ENCODE results near the gene SNRPE. TPM values are rescaled to one million over a fixed set of nuclear protein-coding genes. Genes with fewer than 3 reads are reported as not detected.

SNRPE gene
- total RNA-seq, 1 experiment from 2014 or later, result 326 TPM

DNA sequence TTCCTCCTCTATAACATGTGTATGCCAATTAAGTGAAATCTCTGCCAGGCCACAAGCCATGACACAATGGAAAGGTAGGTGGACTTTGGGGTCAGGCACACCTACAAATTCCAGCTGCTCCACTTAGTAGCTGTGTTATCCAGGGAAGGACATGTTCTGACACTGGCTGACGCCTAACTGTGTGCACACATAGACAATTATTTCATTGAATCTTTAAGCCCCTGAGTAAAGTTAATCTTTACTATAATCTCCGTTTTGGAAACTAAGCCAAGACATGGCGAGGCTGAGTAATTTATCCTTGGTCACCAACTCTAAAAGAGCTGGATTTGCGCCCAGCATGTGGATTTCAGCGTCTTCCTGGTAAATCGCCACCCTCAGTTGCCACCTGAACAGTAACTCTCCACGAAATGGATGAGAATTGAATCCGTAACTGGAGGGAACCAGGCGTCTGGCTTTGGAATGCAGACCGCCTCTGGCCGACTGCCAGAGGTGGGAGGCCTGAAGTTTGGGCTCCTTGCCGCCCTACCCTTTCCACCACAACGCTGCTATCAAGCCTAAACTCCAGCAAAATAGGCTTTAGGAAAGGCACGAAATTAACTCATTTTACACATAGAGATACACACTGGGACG is 888 bp upstream of the SNRPE start:
- Histone ChIP-seq H2BK12ac (ENCODE audit: insufficient read length, low read depth, low read length) (no peak overlapping the region), H3K27ac (ENCODE audit: insufficient read length, low read depth, low read length) (no peak overlapping the region), H3K14ac (ENCODE audit: insufficient read depth, low read length) (no peak overlapping the region), H3K4me2 (ENCODE audit: insufficient read depth, insufficient read length, low read length) (no peak overlapping the region), H3K23me2 (ENCODE audit: insufficient read length, low read depth, low read length, poor library complexity, severe bottlenecking) (peaks cover 3% of the 10 kb centered on the region), H3K9me3 (ENCODE audit: control insufficient read depth, low read depth, low read length) (no peaks in the 10 kb centered on the region), H3K27me3 (ENCODE audit: insufficient read depth, low read length) (no peaks in the 10 kb centered on the region), H3K18ac (ENCODE audit: insufficient read length, low read depth, low read length) (no peak overlapping the region), H4K8ac (replicated peaks; ENCODE audit: insufficient read length, low read depth, low read length) (no peak overlapping the region), H4K91ac (ENCODE audit: insufficient read length, low read depth, low read length) (no peak overlapping the region), H3K79me2 (ENCODE audit: insufficient read depth, low read length) (peaks cover 10% of the 10 kb centered on the region; the same call in 1 of the 2 replicates), H3K9ac (ENCODE audit: extremely low read depth, insufficient read length, low read length) (no peak overlapping the region), H2BK15ac (ENCODE audit: low read depth, low read length) (no peak overlapping the region), H2AK5ac (ENCODE audit: insufficient read length, low read length) (no peak overlapping the region), H2AFZ (ENCODE audit: low read length) (no peak overlapping the region), H3K4ac (ENCODE audit: low read depth, low read length) (no peak overlapping the region), H2BK120ac (ENCODE audit: low read depth, low read length, poor library complexity, severe bottlenecking) (no peak overlapping the region), H4K5ac (ENCODE audit: insufficient read length, low read depth, low read length) (no peak overlapping the region), H3K4me1 (ENCODE audit: insufficient read depth, low read length) (peaks cover 2% of the 10 kb centered on the region; the same call in 1 of the 2 replicates), H3K56ac (ENCODE audit: insufficient read length, low read depth, low read length) (no peak overlapping the region), H2BK20ac (ENCODE audit: low read depth, low read length, poor library complexity, severe bottlenecking) (no peak overlapping the region), H3K23ac (ENCODE audit: insufficient read length, low read depth, low read length) (no peak overlapping the region), H2BK5ac (ENCODE audit: insufficient read length, low read length) (no peak overlapping the region), H4K20me1 (ENCODE audit: control insufficient read depth, insufficient read depth, insufficient read length) (no peaks in the 10 kb centered on the region), H3T11ph (ENCODE audit: low read length) (no peak overlapping the region), H3K79me1 (ENCODE audit: insufficient read depth, low read depth, low read length, poor library complexity, severe bottlenecking) (peaks cover 3% of the 10 kb centered on the region)
- TF ChIP-seq, protein P1, sequence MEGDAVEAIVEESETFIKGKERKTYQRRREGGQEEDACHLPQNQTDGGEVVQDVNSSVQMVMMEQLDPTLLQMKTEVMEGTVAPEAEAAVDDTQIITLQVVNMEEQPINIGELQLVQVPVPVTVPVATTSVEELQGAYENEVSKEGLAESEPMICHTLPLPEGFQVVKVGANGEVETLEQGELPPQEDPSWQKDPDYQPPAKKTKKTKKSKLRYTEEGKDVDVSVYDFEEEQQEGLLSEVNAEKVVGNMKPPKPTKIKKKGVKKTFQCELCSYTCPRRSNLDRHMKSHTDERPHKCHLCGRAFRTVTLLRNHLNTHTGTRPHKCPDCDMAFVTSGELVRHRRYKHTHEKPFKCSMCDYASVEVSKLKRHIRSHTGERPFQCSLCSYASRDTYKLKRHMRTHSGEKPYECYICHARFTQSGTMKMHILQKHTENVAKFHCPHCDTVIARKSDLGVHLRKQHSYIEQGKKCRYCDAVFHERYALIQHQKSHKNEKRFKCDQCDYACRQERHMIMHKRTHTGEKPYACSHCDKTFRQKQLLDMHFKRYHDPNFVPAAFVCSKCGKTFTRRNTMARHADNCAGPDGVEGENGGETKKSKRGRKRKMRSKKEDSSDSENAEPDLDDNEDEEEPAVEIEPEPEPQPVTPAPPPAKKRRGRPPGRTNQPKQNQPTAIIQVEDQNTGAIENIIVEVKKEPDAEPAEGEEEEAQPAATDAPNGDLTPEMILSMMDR (conservative IDR thresholded peaks at IDR 0.05), result no peak
- no CpG with 5 or more reads among the region's 15 CpGs for WGBS (ENCODE audit: extremely low coverage, insufficient read length, low lambda C conversion rate)
- Mint-ChIP-seq H3K4me3 (peak overlapping the region; percentile 97 to 98), H3K27me3 (ENCODE audit: low read depth) (no peaks in the 10 kb centered on the region; the same call in 1 of the 2 replicates), H3K27ac (peak overlapping the region; percentile 41 to 61 (median 44); a peak in 2 of 7 replicates), H3K36me3 (ENCODE audit: insufficient read depth in 1 of 3, low read depth in 3 of 3) (peaks cover 16 to 35% (median 31%) of the 10 kb centered on the region in 3 experiments), H3K4me1 (peaks cover 11% of the 10 kb centered on the region in 2 experiments), H3K9me3 (no peaks in the 10 kb centered on the region)
- DNase-seq, result peak; percentile 34

Measured in H9 (cell line).